Stimulated activated CD8-positive, alpha-beta memory T cell treated with anti-CD3 and anti-CD28 coated beads, Interleukin-7, amount 100 ng/mL, for 48 hours (primary cell): Measurements from ENCODE around the gene CYB5D1.
"Not testable (repeated sequence)": the region's sequence is repeated elsewhere in the genome, so short reads cannot be mapped to it uniquely, and the experiment has no call there.

Source experiments
- DNase-seq, 2 donors: peaks; one replicate each; pipeline ENCODE4 v3.0.0-alpha.2; 2020; ENCODE audit warnings: low read depth in 1 of 2; ENCODE audit errors: extremely low read depth in 1 of 2

Gene CYB5D1, protein sequence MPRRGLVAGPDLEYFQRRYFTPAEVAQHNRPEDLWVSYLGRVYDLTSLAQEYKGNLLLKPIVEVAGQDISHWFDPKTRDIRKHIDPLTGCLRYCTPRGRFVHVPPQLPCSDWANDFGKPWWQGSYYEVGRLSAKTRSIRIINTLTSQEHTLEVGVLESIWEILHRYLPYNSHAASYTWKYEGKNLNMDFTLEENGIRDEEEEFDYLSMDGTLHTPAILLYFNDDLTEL

DNA sequence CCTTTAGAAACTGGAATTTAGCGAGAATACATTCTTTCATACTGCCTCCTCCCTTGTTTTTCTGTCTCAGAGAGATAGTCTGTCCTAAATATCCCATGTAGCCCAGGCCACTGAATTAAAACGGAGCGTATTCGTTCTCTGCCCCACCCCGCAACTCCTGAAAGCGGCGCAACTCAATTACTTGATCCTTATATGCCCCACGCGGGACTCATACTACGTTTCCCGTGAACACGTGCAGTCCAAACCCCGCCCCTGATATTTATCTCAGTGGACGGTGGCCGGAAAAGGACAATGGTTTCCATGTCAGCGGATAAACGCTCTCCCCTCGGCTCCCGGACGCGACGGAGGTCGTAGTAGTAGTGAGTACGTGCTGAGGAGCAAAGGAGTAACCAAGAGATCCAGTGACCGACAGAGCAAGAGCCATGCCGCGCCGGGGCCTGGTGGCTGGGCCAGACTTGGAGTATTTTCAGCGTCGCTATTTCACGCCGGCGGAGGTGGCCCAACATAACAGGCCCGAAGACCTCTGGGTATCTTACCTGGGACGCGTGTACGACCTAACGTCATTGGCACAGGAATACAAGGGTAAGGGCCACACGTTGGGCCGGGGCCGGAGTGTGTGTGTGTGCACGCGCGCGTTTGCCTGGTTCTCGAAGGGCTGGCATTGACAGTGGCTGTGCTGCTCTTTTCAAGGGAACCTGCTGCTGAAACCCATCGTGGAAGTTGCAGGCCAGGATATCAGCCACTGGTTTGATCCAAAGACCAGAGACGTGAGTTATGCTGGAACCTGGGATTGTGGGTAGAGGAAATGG, at the start of gene CYB5D1:
TSS of gene CYB5D1 (plus strand) at position 291 of the 809 bp plus-strand sequence. CDS start at position 423, 132 bp downstream.
- peak in 1 of 2 donors; percentile 87 for DNase-seq

GRCh38 chr17:7809086-7809790, 48.6 kb upstream of the CYB5D1 start:
- DNase-seq: no peak

DNA sequence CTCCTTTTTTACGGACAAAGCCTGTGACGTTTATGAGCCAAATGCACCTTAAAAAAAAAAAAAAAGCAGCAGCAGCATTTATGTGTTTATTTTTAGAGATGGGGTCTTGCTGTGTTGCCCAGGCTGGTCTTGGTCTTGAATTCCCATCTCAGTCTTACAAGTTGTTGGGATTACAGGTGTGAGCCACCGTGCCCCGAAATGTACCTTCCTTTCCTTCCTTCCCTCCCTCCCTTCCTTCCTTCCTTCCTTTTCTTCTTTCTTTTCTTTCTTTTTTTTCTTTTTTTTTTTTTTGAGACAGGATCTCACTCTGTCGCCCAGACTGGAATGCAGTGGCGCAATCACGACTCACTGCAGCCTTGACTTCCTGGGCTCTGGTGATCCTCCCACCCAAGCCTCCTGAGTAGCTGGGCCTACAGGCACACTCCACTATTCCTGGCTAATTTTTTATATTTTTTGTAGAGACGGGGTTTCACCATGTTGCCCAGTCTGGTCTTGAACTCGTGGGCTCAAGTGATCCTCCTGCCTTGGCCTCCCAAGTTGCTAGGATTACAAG, 47.9 kb upstream of the CYB5D1 start:
- DNase-seq: not testable (repeated sequence)

DNA sequence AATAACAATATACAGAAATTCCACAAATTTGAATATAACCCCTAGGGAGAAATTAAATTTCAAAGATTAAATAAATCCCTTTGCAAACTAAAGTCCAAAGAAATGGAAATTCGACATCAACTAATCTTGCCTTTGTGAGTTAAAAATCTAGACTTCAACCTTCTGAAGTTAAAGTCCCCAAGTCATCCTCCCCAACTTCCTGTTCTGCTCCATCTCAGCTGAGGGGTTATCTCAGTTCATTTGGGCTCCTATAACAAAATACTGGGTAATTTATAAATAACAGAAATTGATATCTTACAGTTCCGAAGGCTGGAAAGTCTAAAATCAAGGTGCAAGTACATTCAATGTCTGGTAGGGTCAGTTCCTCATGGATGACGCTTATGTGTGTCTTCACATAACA, 46.6 kb upstream of the CYB5D1 start:
- no peak for DNase-seq

DNA sequence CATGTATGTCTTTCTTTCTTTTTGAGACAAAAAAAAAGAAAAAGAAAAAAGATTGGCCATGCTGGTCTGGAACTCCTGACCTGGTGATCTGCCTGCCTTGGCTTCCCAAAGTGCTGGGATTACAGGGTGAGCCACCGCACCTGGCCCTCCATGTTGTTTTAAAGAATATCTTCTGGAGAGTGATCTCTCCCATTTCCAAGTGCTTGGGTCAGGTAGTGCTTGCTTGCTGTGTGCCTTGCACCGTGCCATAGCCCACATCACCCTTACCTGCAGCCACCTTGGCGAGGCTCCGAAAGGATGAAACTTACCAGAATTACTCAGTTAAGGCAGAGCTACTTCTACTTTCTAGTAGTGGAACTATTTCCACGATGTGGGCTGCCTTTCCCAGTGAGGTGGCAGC, 42.8 kb upstream of the CYB5D1 start:
- DNase-seq: no peak

- no peak for DNase-seq
Observed at GRCh38 chr17:7816926-7817642, 40.7 kb upstream of the CYB5D1 start.

GRCh38 chr17:7817643-7817964, 40.2 kb upstream of the CYB5D1 start:
- DNase-seq: no peak

DNA sequence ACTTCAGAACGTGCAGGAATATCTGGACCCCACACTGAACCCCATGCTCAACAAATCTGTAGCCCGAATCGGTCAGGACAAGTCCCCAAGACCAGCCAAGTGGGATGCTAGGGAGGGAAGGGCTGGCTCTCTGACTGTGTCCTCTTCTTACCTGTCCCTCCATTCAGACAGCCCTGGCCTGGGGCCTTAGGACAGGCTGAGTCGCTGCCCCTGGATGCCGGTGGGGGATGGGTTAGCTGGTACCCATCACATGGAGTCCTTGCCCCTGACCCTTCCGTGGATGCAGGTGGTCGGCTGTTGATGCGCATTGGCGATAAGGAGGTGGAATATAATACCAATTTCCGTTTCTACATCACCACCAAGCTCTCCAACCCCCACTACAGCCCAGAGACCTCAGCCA, 39.8 kb upstream of the CYB5D1 start:
- DNase-seq: no peak

GRCh38 chr17:7818746-7819645, 38.8 kb upstream of the CYB5D1 start:
- no peak for DNase-seq

DNA sequence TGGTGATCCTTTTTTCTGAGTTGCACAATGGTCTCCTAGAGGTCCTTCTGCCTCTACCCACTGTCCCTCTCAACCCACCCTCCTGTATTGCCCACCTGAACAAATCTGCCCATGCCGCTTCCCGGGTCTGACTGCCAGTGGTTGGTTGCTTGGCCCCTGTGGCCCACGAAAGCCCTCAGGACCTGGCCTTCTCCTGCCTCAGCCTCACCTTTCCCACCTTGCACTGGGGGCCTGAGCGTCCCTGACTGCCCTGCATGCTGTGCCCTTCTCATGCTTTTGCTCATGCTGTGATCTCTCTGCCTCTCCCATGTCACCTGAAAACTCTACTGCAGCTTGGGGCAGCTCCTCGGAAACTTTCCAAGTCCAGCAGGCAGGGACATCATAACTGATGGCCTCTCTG, 37.6 kb upstream of the CYB5D1 start:
- no peak for DNase-seq

GRCh38 chr17:7822126-7822525, 35.7 kb upstream of the CYB5D1 start:
- DNase-seq: no peak

DNA sequence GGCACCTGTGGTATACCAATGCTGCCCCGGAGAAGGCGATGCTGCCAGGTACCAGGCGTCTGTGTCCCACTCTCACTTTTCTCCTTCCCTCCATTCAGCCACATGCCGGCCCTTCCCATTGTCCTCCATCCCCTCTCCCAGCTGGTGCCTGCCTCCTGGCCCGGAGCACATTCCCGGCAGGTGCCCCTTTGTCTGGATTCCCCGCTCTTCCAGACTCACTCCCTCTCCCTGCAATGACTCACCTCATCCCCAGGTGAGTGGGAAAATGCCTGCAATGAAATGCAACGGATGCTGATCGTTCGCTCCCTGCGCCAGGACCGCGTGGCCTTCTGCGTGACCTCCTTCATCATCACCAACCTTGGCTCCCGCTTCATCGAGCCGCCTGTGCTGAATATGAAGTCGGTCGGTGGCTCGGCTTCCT, 34.2 kb upstream of the CYB5D1 start:
- DNase-seq: no peak

DNA sequence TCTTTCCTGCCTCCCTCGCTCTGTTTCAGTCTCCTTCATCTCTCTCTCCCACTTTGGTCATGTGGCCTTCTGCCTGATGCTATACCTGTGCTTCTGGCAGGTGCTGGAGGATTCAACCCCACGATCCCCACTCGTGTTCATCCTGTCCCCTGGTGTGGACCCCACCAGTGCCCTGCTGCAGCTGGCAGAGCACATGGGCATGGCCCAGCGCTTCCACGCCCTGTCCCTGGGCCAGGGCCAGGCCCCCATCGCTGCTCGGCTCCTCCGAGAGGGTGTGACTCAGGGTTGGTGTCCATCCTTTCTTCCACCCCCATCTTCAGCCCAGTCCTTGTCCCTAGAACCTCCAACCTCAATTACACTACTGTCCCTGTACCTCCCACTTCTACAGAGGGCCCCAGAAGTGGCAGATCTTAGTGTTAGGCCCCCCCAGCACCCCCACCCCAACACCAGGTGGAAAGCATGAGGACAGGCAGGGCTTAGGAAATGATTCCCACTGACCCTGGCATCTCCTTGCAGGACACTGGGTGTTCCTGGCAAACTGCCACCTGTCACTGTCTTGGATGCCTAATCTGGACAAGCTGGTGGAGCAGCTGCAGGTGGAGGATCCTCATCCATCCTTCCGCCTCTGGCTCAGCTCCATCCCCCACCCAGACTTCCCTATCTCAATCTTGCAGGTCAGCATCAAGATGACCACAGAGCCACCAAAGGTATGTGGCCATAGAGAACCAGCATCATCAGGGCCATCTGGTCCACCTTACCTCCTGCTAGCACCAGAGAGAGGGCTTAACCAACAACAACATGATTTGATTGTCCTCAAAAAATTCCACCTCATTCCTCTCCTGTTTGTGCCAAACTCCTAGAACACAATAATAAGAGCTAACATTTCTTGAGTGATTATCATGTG, 33.5 kb upstream of the CYB5D1 start:
- no peak for DNase-seq

DNA sequence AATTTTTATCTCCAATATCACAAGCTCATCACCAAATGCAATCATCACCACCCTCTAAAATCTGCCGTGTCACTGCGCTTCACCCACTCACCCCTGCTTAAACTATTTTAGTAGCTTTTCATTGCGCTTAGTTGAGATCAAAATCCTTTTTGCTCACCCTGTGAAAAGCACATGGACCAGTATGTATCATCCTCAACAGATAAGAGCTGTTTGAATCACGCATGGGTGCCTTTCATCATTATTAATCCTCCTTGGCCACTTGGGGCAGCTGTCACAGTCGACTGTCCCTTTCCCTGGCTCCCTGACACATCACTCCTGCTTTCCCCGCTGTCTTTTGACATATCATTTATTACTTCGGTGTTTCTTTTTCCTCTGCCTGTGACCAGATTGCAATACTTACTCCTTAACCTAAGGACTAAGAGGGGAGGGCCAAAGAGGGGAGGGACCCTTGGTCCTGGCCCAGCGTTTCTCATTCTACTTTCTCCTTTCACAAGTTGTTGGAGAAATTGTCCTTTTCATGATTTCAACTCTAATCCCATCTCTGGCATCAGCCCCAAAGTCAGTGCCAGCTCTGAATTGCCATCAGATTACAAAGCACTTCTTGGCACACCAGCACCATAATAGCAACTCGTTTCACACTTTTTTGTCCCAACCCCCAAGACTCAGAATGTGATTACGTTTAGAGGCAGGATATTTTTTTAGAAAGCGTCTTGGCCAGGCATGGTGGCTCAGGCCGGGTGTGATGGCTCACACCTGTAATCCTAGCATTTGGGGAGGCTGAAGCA, 32.4 kb upstream of the CYB5D1 start:
- no peak for DNase-seq

GRCh38 chr17:7830616-7831015, 27.2 kb upstream of the CYB5D1 start:
- no peak for DNase-seq

GRCh38 chr17:7831233-7831632, 26.6 kb upstream of the CYB5D1 start:
- DNase-seq: no peak

DNA sequence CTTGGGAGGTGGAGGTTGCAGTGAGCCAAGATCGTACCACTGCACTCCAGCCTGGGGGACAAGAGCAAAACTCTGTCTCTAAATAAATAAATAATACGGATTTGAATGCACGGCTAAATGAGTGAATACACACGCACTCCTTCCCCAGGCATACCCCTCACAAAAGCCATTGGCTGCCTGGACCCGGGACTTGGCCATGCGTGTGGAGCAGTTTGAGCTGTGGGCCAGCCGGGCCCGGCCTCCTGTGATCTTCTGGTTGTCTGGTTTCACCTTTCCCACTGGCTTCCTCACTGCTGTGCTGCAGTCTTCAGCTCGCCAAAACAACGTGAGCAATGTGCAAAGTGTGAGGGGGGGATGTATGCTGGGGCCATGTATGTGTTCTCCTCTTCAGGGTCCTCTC, 25.4 kb upstream of the CYB5D1 start:
- no peak for DNase-seq
